IMR-90 (cell line): ENCODE data around the gene HNRNPH1. TPM values are rescaled to one million over a fixed set of nuclear protein-coding genes. Genes with fewer than 3 reads are reported as not detected.
"Not testable (repeated sequence)": the region's sequence is repeated elsewhere in the genome, so short reads cannot be mapped to it uniquely, and the experiment has no call there.

Experiments used
- ATAC-seq: fragments of 200-7000 bp; cut with Tn5 transposase; 2 replicates; pipeline ENCODE4 v1.9.1; 2020; ENCODE audit warnings: low read depth, mild to moderate bottlenecking, moderate library complexity
- BruUV-seq: library from RNA; stranded (reverse); fragments of 400-500 nt; replicated peaks from 2 replicates; lab custom pipeline; 2021; lab: Mats Ljungman, UMichigan
- CTCF ChIA-PET: fragments of 300-600 bp; formaldehyde crosslinking; extraction: SDS; loops from one replicate; lab custom pipeline; 2021; ENCODE audit warnings: antibody characterized with exemption; lab: Yijun Ruan, JAX
- POLR2A ChIA-PET: fragments of 300-600 bp; sonication (Branson Sonifier 250); formaldehyde crosslinking; loops from one replicate; lab custom pipeline; 2022; ENCODE audit warnings: antibody characterized with exemption; ENCODE audit not compliant: unreplicated experiment; lab: Charles Lee
- DNase-seq: peaks from one replicate; pipeline ENCODE4 v3.0.0; 2013
- H2AFZ ChIP-seq: replicated peaks from 2 replicates; pipeline ENCODE3; 2013; ENCODE audit warnings: low read length, mild to moderate bottlenecking; ENCODE audit not compliant: poor library complexity
- H2AK5ac ChIP-seq: 2 replicates; pipeline ENCODE4 v1.6.1; 2013; ENCODE audit warnings: low read depth, low read length, inconsistent platforms
- H2AK9ac ChIP-seq: replicated peaks from 2 replicates; pipeline ENCODE3; 2013; ENCODE audit warnings: mild to moderate bottlenecking, low read depth, low read length, moderate library complexity; ENCODE audit not compliant: poor library complexity
- H2BK120ac ChIP-seq: 2 replicates; pipeline ENCODE4 v1.6.1; 2013; ENCODE audit warnings: low read depth, low read length, inconsistent platforms
- H2BK15ac ChIP-seq: 3 replicates; pipeline ENCODE4 v1.6.1; 2013; ENCODE audit warnings: low read depth, low read length, inconsistent platforms
- H2BK20ac ChIP-seq: 2 replicates; pipeline ENCODE4 v1.6.1; 2013; ENCODE audit warnings: low read depth, mild to moderate bottlenecking, inconsistent platforms, low read length, moderate library complexity
- H2BK5ac ChIP-seq: 2 replicates; pipeline ENCODE4 v1.6.1; 2013; ENCODE audit warnings: mild to moderate bottlenecking, low read depth, low read length, inconsistent platforms; ENCODE audit not compliant: poor library complexity, severe bottlenecking
- H3K14ac ChIP-seq: replicated peaks from 2 replicates; pipeline ENCODE4 v1.6.1; 2013; ENCODE audit warnings: low read depth, low read length, inconsistent platforms
- H3K18ac ChIP-seq: 2 replicates; pipeline ENCODE4 v1.6.1; 2013; ENCODE audit warnings: low read depth, low read length, control low read depth
- H3K23ac ChIP-seq: 2 replicates; pipeline ENCODE4 v1.6.1; 2013; ENCODE audit warnings: low read depth, low read length, inconsistent platforms
- H3K27ac ChIP-seq: 2 replicates; pipeline ENCODE4 v1.5.1; 2013; ENCODE audit warnings: mild to moderate bottlenecking, control low read depth, low read length; ENCODE audit not compliant: insufficient read depth
- H3K27me3 ChIP-seq: 2 replicates; pipeline ENCODE4 v1.6.1; 2013; ENCODE audit warnings: low read length; ENCODE audit not compliant: control insufficient read depth, insufficient read depth
- H3K36me3 ChIP-seq: 2 replicates; pipeline ENCODE4 v1.6.1; 2013; ENCODE audit warnings: low read length, mixed read lengths; ENCODE audit not compliant: control insufficient read depth, insufficient read depth
- H3K4ac ChIP-seq: 2 replicates; pipeline ENCODE4 v1.6.1; 2013; ENCODE audit warnings: low read depth, low read length, inconsistent platforms
- H3K4me1 ChIP-seq: 2 replicates; pipeline ENCODE4 v1.6.1; 2013; ENCODE audit warnings: low read length, mixed read lengths; ENCODE audit not compliant: control insufficient read depth, insufficient read depth
- H3K4me2 ChIP-seq: 2 replicates; pipeline ENCODE4 v1.6.1; 2013; ENCODE audit warnings: low read depth, mild to moderate bottlenecking, control low read depth, low read length, moderate library complexity
- H3K4me3 ChIP-seq: 2 replicates; pipeline ENCODE4 v1.5.1; 2013; ENCODE audit warnings: low read depth, mild to moderate bottlenecking, control low read depth, low read length, moderate library complexity; ENCODE audit not compliant: insufficient read depth
- H3K56ac ChIP-seq: 2 replicates; pipeline ENCODE4 v1.6.1; 2013; ENCODE audit warnings: low read length, inconsistent platforms; ENCODE audit not compliant: insufficient read depth; ENCODE audit errors: extremely low read depth
- H3K79me1 ChIP-seq, 2 experiments: 2 replicates each; pipeline ENCODE4 v1.6.1; 2013; ENCODE audit warnings: low read length in 2 of 2, inconsistent platforms in 1 of 2, low read depth in 1 of 2
- H3K9ac ChIP-seq: 2 replicates; pipeline ENCODE4 v1.6.1; 2013; ENCODE audit warnings: low read depth, low read length, control low read depth
- H3K9me1 ChIP-seq: 2 replicates; pipeline ENCODE4 v1.6.1; 2013; ENCODE audit warnings: low read length, inconsistent platforms; ENCODE audit not compliant: insufficient read depth
- H3K9me3 ChIP-seq: 2 replicates; pipeline ENCODE4 v1.6.1; 2013; ENCODE audit warnings: low read length; ENCODE audit not compliant: control insufficient read depth, insufficient read depth
- H4K20me1 ChIP-seq: 2 replicates; pipeline ENCODE4 v1.6.1; 2013; ENCODE audit warnings: low read length, inconsistent platforms; ENCODE audit not compliant: insufficient read depth
- H4K5ac ChIP-seq: 2 replicates; pipeline ENCODE4 v1.6.1; 2013; ENCODE audit warnings: mild to moderate bottlenecking, low read depth, low read length, control low read depth
- H4K8ac ChIP-seq, 2 experiments: 2 replicates each; pipeline ENCODE4 v1.6.1; 2013; ENCODE audit warnings: low read depth in 2 of 2, low read length in 2 of 2, control low read depth in 1 of 2, inconsistent platforms in 1 of 2
- H4K91ac ChIP-seq: 2 replicates; pipeline ENCODE4 v1.6.1; 2013; ENCODE audit warnings: low read depth, low read length, inconsistent platforms; ENCODE audit not compliant: insufficient read depth
- WGBS, 2 experiments: methylation state at CpG; one replicate each; pipeline versions ENCODE4 v1.1.5 to v1.1.7; 2013; ENCODE audit warnings: missing lambda C conversion rate in 2 of 2; ENCODE audit not compliant: insufficient read length in 1 of 2; ENCODE audit errors: extremely low coverage in 2 of 2; 5-methylcytosine and 5-hydroxymethylcytosine counted together
- dilution Hi-C: fragments of 300-500 bp; cut with HindIII; formaldehyde crosslinking; loops from one replicate; pipeline ENCODE4 v1.14.3; 2018; ENCODE audit warnings: low sequenced_read_pairs; ENCODE audit not compliant: unreplicated experiment
- in situ Hi-C: fragments of 300-500 bp; cut with MboI; formaldehyde crosslinking; loops from 3 replicates; pipeline ENCODE4 v1.14.3; 2019; ENCODE audit warnings: low sequenced_read_pairs, inconsistent platforms, mixed read lengths
- intact Hi-C: fragments of 100-400 bp; cut with micrococcal nuclease; formaldehyde crosslinking; loops from 2 replicates; pipeline ENCODE4 v1.10.0; 2022
- polyA plus RNA-seq, 3 experiments: library from polyadenylated mRNA; depleted of rRNA; stranded (reverse); fragments of >200 nt; gene quantifications; 2 replicates each; pipeline ENCODE4 v1.2.3, GENCODE V29; 2012; ENCODE audit warnings: low replicate concordance in 1 of 3
- total RNA-seq: library from RNA; depleted of rRNA; stranded (reverse); fragments of >200 nt; gene quantifications from 2 replicates; pipeline ENCODE4 v1.2.3, GENCODE V29; 2012

The HNRNPH1 gene
- total and polyA plus RNA-seq, 2 of the 4 experiments (the other 2 are of a cell fraction): 288 to 300 TPM

- H2AK5ac ChIP-seq, CTCF ChIA-PET: not testable (repeated sequence)
- no CpG with 5 or more reads among the region's 2 CpGs for WGBS, 2 experiments
Observed at GRCh38 chr5:179653135-179653534, 29.7 kb upstream of the HNRNPH1 start.

GRCh38 chr5:179650245-179650644, 26.8 kb upstream of the HNRNPH1 start:
- BruUV-seq, H3K79me1 ChIP-seq, H3K9me3 ChIP-seq, H4K8ac ChIP-seq, H3K9me1 ChIP-seq, H3K9ac ChIP-seq, H2AK5ac ChIP-seq, H4K5ac ChIP-seq, H2BK20ac ChIP-seq, H2BK5ac ChIP-seq, intact Hi-C loops, H2BK15ac ChIP-seq, CTCF ChIA-PET, DNase-seq, H3K4ac ChIP-seq, H4K91ac ChIP-seq, H3K23ac ChIP-seq, H3K4me1 ChIP-seq, H3K4me3 ChIP-seq, H3K36me3 ChIP-seq, H4K20me1 ChIP-seq, H3K27ac ChIP-seq, H3K18ac ChIP-seq, H2AFZ ChIP-seq, H2BK120ac ChIP-seq, ATAC-seq, H3K4me2 ChIP-seq, dilution Hi-C loops, in situ Hi-C loops, POLR2A ChIA-PET, H3K14ac ChIP-seq, H2AK9ac ChIP-seq, H3K27me3 ChIP-seq, H3K56ac ChIP-seq: not testable (repeated sequence)
- WGBS, 2 experiments: 100% methylated on average over 2 of the region's 26 CpGs; no CpG with 5 or more reads in 1 of the 2 experiments

More at GRCh38 chr5:179653135-179653534, 29.7 kb upstream of the HNRNPH1 start:
- H3K14ac ChIP-seq, H4K8ac ChIP-seq, in situ Hi-C loops, H3K9me3 ChIP-seq, DNase-seq, H3K27ac ChIP-seq, intact Hi-C loops, POLR2A ChIA-PET, H4K91ac ChIP-seq, BruUV-seq, H3K9ac ChIP-seq, H4K5ac ChIP-seq, H2AK9ac ChIP-seq, H3K18ac ChIP-seq, H3K23ac ChIP-seq, H3K27me3 ChIP-seq, H2BK20ac ChIP-seq, H3K79me1 ChIP-seq, H3K36me3 ChIP-seq, H2BK120ac ChIP-seq, H3K9me1 ChIP-seq, H2BK5ac ChIP-seq, H2BK15ac ChIP-seq, H3K4ac ChIP-seq, H2AFZ ChIP-seq, H3K4me2 ChIP-seq, H4K20me1 ChIP-seq, ATAC-seq, H3K4me1 ChIP-seq, dilution Hi-C loops, H3K4me3 ChIP-seq, H3K56ac ChIP-seq: not testable (repeated sequence)
